OCI-LY3 (cell line): ENCODE data around the gene ELK3.

ENCODE experiments used
- H2AFZ ChIP-seq: fragments of 200-600, 300-600 bp; shearing (Covaris generic); 2 replicates; pipeline ENCODE4 v1.6.0; 2014; ENCODE audit warnings: antibody characterized with exemption, low read depth, low read length
- H3K27ac ChIP-seq: fragments of 200-600, 300-600 bp; sonication (generic); 2 replicates; pipeline ENCODE4 v1.5.1; 2014; ENCODE audit warnings: mild to moderate bottlenecking, low read length, moderate library complexity, mixed read lengths
- H3K27me3 ChIP-seq: fragments of 200-600, 300-600 bp; sonication (generic); 2 replicates; pipeline ENCODE4 v1.6.1; 2014; ENCODE audit warnings: low read depth, low read length, mixed read lengths
- H3K36me3 ChIP-seq: fragments of 200-600, 300-600 bp; sonication (generic); replicated peaks from 2 replicates; pipeline ENCODE3; 2014; ENCODE audit warnings: low read depth, low read length, mixed read lengths
- H3K4me1 ChIP-seq: fragments of 300-600, 200-600 bp; sonication (generic); 2 replicates; pipeline ENCODE4 v1.6.1; 2014; ENCODE audit warnings: low read length, mixed read lengths
- H3K4me2 ChIP-seq: fragments of 200-600, 300-600 bp; sonication (generic); 2 replicates; pipeline ENCODE4 v1.6.1; 2014; ENCODE audit warnings: low read length, mixed read lengths
- H3K4me3 ChIP-seq: fragments of 300-600, 200-600 bp; sonication (generic); 2 replicates; pipeline ENCODE4 v1.5.1; 2014; ENCODE audit warnings: antibody characterized with exemption, mild to moderate bottlenecking, low read length, moderate library complexity
- H3K79me2 ChIP-seq: fragments of 300-600, 200-600 bp; shearing (Covaris generic); 2 replicates; pipeline ENCODE4 v1.6.1; 2014; ENCODE audit warnings: mild to moderate bottlenecking, low read length, mixed read lengths
- H3K9ac ChIP-seq: fragments of 300-600, 200-600 bp; shearing (Covaris generic); 2 replicates; pipeline ENCODE4 v1.6.0; 2014; ENCODE audit warnings: mild to moderate bottlenecking, low read length, moderate library complexity
- H3K9me3 ChIP-seq: fragments of 200-600, 300-600 bp; shearing (Covaris generic); 2 replicates; pipeline ENCODE4 v1.6.1; 2014; ENCODE audit warnings: low read length, mixed read lengths; ENCODE audit not compliant: insufficient read depth
- H4K20me1 ChIP-seq: fragments of 200-600, 300-600 bp; sonication (generic); 2 replicates; pipeline ENCODE4 v1.6.1; 2016; ENCODE audit warnings: low read length, mixed read lengths; ENCODE audit not compliant: insufficient read depth
- EZH2phosphoT487 ChIP-seq: fragments of 200-600 bp; shearing (Covaris generic); IDR thresholded peaks from 2 replicates; pipeline ENCODE4 v1.6.1; 2018; ENCODE audit warnings: antibody characterized with exemption, mixed run types, low read depth
- TF ChIP-seq, protein P1 (sequence below): fragments of 200-600, 300-600 bp; sonication (generic); IDR thresholded peaks from 2 replicates; pipeline ENCODE4 v1.5.1; 2014; ENCODE audit warnings: antibody characterized with exemption, low read length, low read depth

Gene ELK3

DNA sequence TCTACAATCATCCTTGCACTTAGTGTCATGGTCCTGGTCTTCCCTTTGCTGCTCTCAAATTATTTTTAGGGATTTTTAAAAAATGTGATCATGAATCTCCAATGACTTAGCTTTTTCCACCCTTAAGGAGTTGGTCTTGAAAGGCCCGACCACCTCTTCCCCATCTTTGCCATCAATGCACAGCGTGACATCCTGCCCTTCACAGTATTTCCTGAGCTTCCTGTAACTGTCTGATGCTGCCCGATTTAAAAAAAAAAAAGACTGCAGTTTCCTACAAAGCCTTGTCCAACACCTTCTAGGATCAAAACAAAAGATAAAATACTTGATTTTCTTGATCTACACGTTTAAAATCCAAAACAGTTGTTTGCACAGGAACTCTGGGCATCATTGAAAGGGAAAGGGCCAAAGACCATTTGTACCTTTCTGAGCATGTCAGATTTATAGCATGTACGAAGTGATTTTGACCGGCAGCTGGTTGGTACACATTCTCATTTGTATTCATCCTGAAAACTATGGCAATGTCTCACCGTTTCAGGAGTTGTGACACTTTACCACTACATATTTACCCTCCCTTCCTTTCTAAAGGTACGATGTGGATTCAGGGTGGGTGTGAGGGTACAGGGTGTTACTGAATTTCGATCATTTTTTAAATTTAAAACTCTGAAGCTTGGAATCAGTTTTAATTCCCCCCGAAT is 7.4 kb upstream of the ELK3 start:
- Histone ChIP-seq H3K79me2 (no peaks in the 10 kb centered on the region), H3K4me2 (no peak overlapping the region), H3K4me3 (no peak overlapping the region), H3K36me3 (no peaks in the 10 kb centered on the region), H3K27ac (no peak overlapping the region), H3K27me3 (peaks cover 19% of the 10 kb centered on the region), H3K4me1 (peaks cover 26% of the 10 kb centered on the region), H3K9ac (no peak overlapping the region), H2AFZ (no peak overlapping the region), H3K9me3 (no peaks in the 10 kb centered on the region), H4K20me1 (no peaks in the 10 kb centered on the region)
- no peak for TF ChIP-seq EZH2phosphoT487
- TF ChIP-seq, protein P1, sequence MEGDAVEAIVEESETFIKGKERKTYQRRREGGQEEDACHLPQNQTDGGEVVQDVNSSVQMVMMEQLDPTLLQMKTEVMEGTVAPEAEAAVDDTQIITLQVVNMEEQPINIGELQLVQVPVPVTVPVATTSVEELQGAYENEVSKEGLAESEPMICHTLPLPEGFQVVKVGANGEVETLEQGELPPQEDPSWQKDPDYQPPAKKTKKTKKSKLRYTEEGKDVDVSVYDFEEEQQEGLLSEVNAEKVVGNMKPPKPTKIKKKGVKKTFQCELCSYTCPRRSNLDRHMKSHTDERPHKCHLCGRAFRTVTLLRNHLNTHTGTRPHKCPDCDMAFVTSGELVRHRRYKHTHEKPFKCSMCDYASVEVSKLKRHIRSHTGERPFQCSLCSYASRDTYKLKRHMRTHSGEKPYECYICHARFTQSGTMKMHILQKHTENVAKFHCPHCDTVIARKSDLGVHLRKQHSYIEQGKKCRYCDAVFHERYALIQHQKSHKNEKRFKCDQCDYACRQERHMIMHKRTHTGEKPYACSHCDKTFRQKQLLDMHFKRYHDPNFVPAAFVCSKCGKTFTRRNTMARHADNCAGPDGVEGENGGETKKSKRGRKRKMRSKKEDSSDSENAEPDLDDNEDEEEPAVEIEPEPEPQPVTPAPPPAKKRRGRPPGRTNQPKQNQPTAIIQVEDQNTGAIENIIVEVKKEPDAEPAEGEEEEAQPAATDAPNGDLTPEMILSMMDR, result no peak

DNA sequence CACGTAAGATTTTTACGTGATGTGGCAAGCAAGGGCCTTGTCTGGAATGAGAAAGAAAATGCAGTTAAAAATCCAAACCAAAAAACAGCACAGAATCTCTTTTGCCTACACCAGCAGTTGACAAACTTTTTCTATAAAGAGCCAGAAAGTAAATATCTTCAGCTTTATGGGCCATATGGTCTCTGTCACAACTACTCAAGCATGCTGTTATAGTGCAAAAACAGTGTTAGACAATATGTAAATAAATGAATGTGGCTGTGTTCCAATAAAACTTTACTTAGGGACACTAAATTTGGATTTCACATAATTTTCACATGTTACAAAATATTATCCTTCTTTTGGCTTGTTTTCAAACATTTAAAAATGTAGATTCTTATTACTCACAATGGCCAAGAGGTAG is 6.2 kb upstream of the ELK3 start:
- Histone ChIP-seq H4K20me1 (no peaks in the 10 kb centered on the region), H3K27ac (no peak overlapping the region), H3K4me3 (no peak overlapping the region), H3K4me1 (peaks cover 38% of the 10 kb centered on the region), H3K27me3 (peaks cover 19% of the 10 kb centered on the region), H3K36me3 (no peaks in the 10 kb centered on the region), H3K9me3 (no peaks in the 10 kb centered on the region), H2AFZ (no peak overlapping the region), H3K9ac (no peak overlapping the region), H3K4me2 (no peak overlapping the region), H3K79me2 (no peaks in the 10 kb centered on the region)
- TF ChIP-seq, protein P1, result no peak
- no peak for TF ChIP-seq EZH2phosphoT487

DNA sequence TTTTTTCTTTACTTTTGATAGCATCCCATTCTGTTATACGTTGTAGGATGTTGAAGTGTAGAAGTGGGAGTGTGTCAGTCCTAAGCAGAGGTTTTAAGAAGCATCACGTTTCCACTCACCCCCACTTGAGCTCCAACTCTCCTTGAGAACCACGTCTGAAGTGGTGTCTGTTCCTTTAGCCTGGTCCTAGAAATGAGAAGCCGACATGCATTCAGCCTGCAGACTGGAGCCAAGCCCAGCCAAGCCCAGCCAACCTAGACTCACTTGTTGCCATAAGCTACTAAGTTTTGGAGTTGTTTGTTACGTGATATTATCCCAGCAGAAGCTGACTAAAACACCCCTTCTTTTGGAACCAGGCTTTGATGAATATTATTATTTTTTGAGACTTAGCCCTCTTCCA is 4.4 kb upstream of the ELK3 start:
- no peaks in the 10 kb centered on the region for H4K20me1 ChIP-seq
- H3K9me3 ChIP-seq, result no peaks in the 10 kb centered on the region
- H3K36me3 ChIP-seq, result no peaks in the 10 kb centered on the region
- no peak for TF ChIP-seq EZH2phosphoT487
- TF ChIP-seq, protein P1, result no peak
- H3K79me2 ChIP-seq, result peaks cover 14% of the 10 kb centered on the region
- no peak overlapping the region for H3K27ac ChIP-seq
- H3K4me3 ChIP-seq, result no peak overlapping the region
- H3K4me2 ChIP-seq, result no peak overlapping the region
- peaks cover 47% of the 10 kb centered on the region for H3K4me1 ChIP-seq
- H3K27me3 ChIP-seq, result peaks cover 19% of the 10 kb centered on the region
- H2AFZ ChIP-seq, result no peak overlapping the region
- no peak overlapping the region for H3K9ac ChIP-seq

GRCh38 chr12:96190413-96191108 is 3.6 kb upstream of the ELK3 start:
- Histone ChIP-seq H3K27me3 (peaks cover 19% of the 10 kb centered on the region), H3K4me3 (0 out of 2 replicates have a peak overlapping the region, but pooled peaks have one; percentile 4), H3K79me2 (peaks cover 20% of the 10 kb centered on the region), H2AFZ (peak overlapping the region; percentile 5; the same call in 1 of the 2 replicates), H3K9ac (no peak overlapping the region), H3K4me2 (peak overlapping the region; percentile 29), H3K9me3 (no peaks in the 10 kb centered on the region), H3K27ac (no peak overlapping the region), H4K20me1 (no peaks in the 10 kb centered on the region), H3K4me1 (peaks cover 47% of the 10 kb centered on the region), H3K36me3 (no peaks in the 10 kb centered on the region)
- no peak for TF ChIP-seq EZH2phosphoT487
- TF ChIP-seq, protein P1, result no peak
